GDM1 (cell line): ENCODE measurements around the gene RIPK1.
"Not testable (repeated sequence)": the region's sequence is repeated elsewhere in the genome, so short reads cannot be mapped to it uniquely, and the experiment has no call there.

ENCODE experiments used
- DNase-seq: peaks from one replicate; lab custom pipeline; 2025; lab: John Stamatoyannopoulos, UW

The RIPK1 gene

GRCh38 chr6:3045777-3046176 is 22.5 kb upstream of the RIPK1 start:
- DNase-seq: no peak

DNA sequence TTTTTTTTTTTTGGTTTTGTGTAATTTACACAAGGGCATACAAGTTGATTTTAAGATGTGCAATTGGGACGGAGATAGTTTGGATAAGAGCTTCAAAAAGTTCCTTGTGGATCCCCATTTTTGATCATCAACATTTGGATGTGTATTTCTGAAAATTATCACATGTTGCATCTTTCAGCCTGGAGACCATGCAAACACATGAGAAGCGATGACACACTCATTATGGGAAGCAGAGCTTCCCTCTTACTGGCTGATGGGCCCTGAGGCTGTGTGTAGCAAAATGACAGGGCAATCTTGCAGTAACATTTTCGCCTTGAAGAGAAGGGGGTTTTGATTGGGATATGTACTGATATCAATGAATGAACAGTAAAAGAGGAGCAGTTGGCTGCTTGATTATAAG is 22.0 kb upstream of the RIPK1 start:
- no peak for DNase-seq

- not testable (repeated sequence) for DNase-seq
These were observed 20.3 kb upstream of the RIPK1 start for GRCh38 chr6:3048009-3048408.

GRCh38 chr6:3052481-3053230 is 15.6 kb upstream of the RIPK1 start:
- DNase-seq: no peak

- DNase-seq: no peak
These were observed 15.1 kb upstream of the RIPK1 start for GRCh38 chr6:3053231-3053508.

GRCh38 chr6:3054229-3055157 is 13.8 kb upstream of the RIPK1 start:
- DNase-seq: not testable (repeated sequence)

- not testable (repeated sequence) for DNase-seq
These were observed 13.2 kb upstream of the RIPK1 start for GRCh38 chr6:3055158-3055499.

DNA sequence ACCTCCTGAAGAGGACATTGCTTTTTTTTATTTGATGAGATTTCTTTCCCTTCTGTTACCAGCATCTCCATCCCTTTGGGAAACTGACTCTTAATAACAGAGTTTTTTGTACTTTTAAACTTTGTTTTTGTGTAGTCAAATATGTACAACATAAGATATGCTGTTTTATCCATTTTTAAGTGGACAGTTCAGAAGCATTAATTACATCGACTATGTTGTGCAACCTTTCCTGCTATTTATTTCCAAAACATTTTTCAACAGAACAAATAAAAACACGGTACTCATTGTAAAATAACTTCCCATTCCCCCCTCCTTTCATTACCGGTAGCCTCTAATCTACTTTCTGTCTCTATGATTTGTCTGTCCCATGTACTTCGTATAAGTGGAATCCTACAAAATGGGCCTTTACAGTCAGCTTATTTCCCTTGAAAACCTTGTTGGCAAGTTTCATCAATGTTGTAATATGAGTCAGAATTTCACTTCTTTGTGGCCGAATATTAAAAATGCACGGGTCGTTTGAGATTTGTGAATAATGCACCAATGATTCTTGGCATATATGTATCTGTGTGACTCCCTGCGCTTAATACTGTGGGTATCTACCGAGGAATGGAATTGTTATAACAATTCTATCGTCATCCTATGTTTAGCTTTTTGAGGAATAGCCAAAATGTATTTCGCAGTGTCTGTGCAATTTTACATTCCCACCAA is 11.1 kb upstream of the RIPK1 start:
- DNase-seq: no peak

- DNase-seq: no peak
These were observed 9.3 kb upstream of the RIPK1 start for GRCh38 chr6:3058957-3059356.

- not testable (repeated sequence) for DNase-seq
These were observed 8.2 kb upstream of the RIPK1 start for GRCh38 chr6:3060092-3060491.

- DNase-seq: no peak
These were observed 6.8 kb upstream of the RIPK1 start for GRCh38 chr6:3061501-3061941.

- DNase-seq: not testable (repeated sequence)
These were observed 5.0 kb upstream of the RIPK1 start for GRCh38 chr6:3063340-3063732.

DNA sequence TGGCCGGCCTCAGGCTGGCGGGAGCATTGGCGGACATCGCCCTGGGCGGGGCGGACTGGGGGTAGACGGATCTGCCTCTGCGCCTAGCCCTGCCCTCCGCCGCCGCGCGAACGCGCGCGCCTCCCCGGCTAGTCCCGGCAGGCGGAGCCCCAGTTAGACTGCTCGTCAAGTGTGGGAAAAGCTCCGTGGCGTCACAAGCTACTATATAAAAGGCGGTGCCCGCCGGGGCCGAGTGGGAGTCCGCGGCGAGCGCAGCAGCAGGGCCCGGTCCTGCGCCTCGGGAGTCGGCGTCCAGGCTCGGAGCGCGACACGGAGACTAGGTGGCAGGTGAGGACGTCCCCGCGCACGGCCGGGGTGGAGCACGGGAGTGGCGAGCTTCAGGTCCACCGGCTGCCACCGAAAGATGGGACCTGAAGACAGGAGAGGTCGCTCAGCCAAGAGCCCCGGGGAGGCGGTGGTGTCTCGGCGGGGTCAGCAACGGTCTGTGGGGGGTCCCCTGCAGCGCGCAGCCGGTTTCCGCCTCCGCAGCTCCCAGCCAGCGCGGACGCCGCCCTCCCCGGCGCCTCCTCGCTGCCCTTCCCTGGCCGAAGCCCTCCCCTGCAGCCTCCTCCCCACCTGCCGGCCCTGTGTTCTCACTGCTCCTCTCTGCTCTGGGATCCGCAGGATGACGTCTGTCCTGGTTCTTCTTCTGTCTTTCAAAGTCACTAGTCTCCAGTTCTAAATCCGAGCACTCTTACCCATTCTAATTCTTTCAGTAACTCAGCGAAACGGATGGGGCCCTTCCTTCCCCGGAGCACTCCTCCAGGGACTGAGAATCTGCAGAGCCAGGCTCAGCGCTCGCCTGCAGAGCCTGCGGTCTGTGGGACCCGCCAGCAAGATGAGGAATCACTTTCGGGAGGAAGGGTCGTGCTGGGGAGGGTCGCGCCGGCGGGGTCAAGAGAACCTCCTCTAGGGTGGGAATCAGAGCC is 4.3 kb upstream of the RIPK1 start:
- DNase-seq: peak; percentile 89

- no peak for DNase-seq
These were observed 3.3 kb downstream of the RIPK1 start for GRCh38 chr6:3071568-3071967.

DNA sequence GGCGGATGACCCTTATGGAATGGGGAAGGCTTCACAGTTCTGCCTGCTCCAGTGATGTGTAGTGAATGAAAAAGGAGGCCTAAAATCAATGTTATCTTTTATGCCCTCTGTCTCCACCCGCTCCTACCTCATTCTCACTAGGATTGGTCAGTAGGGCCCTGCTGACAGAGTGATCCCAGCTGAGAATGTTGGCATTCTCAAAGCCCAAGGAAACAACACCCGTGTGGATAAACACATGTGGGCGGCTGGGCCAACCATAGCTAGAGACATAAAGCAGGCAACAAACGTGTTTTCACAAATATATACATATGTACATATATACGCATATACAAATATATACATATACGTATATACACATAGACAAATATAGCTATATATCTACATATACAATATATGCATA is 4.5 kb downstream of the RIPK1 start:
- no peak for DNase-seq

DNA sequence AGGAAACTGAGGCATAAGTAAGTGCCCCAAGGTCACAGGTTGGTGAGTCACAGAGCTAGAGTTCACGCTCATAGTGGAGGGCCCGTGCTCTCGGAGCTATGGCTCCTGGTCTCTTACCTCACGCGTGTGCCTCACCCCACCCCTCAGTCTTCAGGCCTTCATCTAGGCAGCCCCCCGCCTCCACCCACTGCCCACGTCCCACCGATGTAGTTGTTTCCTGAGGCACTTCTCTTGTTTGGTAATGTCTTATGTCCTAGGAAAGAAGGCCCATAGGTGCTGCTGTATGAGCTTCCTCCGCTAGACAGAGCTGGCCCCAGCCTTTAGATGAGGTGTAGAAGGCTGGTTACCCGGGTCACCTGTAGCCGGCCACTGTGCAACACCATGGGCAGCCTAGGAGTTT is 5.1 kb downstream of the RIPK1 start:
- no peak for DNase-seq

DNA sequence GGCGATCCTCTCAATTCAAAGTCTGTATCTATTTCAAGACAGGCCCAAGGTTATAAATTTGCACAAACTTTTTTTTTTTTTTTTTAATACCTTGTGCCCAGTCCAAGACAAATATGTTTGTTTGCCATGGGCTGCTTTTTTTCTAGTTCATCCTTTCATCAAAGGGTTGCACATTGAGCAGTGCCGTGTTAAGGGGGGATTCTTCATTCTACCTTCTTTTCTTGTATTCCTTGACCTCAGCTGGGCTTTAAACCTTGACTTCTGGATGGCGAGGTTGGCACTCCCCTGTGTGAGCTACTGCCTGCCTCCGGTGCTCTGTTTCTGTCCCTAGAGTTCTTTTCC is 7.4 kb downstream of the RIPK1 start:
- DNase-seq: no peak

- DNase-seq: no peak
These were observed 8.0 kb downstream of the RIPK1 start for GRCh38 chr6:3076320-3076719.

DNA sequence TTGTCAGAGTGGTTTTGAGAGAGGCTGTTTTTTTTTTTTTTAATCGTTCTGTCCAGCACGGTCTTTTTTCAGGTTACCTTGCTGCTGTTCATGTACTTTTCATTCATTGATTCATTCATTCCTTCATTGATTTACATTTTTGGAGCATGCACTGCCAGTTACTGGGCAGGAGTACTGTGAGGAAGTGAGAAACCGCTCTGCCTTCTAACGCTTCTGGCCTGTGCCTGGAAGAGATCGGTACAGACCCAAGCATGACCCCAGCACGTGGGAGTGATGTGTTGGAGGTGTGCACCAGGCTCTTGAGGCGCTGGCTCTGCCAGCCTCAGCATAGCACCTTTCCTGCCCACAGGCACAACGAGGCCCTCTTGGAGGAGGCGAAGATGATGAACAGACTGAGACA is 9.1 kb downstream of the RIPK1 start:
- DNase-seq: no peak

DNA sequence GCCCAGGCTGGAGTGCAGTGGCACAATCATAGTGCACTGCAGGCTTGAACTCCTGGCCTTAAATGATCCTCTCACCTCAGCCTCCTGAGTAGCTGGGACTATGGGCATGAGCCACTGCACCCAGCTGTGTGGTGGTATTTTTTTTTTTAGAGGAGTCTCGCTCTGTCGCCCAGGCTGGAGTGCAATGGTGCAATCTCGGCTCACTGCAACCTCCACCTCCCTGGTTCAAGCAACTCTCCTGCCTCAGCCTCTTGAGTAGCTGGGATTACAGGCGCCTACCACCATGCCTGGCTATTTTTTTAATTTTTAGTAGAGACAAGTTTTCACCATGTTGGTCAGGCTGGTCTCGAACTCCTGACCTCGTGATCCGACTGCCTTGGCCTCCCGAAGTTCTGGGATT is 10.7 kb downstream of the RIPK1 start:
- not testable (repeated sequence) for DNase-seq

DNA sequence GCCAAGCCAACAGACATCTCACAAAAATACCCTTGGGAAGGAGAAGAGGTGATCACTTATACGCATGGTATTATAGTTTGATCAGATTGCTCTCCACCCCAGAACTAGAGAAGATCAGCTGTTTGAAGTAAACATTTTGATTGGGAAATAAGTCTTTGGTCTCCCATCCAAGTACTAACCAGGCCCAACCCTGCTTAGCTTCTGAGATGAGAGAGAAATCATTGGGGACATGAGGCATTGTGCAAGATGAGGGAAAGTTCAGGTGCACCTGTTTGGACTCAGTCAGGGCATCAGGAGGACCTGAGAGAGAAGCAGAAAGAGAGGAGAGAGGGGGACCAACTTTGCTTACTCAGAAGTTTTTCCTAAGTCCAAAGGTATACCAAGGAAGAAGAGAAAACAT is 11.4 kb downstream of the RIPK1 start:
- no peak for DNase-seq

DNA sequence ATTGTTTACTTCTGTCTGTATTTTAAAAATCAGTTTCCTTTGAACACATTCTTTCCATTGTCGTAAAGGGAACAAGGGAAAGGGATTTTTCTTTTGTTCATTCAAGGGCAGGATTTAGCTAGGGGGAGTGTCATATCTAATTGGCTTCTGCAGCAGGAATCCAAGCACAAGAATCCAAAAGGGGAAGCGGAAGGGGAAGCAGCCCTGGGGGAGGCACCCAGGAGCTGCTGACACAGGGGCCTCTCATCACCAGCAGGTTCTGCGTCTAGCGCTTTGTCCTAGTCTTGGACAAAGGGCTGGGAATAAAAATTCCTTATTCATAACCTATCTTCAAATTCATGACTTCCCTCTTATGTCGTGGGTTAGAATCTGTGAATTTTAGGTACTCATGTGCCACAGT is 13.7 kb downstream of the RIPK1 start:
- no peak for DNase-seq
